ENCODE results near the gene ANKRD44. TPM values are rescaled to one million over a fixed set of nuclear protein-coding genes. Genes with fewer than 3 reads are reported as not detected.

ANKRD44 gene
- total RNA-seq, 1 donor from 2014 or later: 6.9 TPM

DNA sequence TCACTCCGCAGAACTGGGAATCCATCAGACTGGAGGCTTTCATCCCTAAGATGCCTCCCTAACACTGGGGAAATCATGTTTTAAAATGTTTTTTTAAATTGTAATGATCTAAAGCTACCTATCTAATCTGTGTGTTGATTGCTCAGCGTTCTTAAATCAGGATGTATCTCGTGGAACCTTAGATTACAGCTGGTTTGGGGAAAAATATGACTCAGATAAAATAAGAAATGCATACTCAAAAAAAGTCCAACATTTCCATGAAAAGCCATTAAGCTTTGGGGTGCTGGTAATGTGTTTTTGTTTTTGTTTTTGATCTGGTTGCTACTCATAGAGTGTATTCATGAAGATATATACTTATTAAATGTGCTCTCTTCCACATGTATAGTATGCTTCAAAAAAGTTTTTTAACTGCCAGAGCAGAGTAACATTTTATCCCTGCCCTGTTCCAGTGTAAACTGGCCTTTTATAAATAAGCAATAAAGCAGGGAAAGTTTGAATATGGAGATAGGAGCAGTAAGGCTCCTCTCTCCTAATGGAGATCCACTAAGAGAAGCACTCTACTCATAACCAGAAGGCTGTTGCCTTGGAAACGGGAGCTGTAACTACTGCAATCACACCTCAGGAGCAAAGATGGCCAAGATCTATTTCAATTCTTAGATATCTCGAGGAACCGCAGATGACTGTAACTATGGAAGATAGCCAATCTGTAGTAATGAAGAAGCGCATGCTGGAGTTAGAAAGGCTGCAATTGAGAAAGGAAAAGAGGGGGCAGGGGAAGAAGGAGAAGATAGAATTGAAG, 41.6 kb downstream of the ANKRD44 start:
- peak; percentile 34 for ATAC-seq
- DNase-seq: no peak
- intact Hi-C loops (cut with micrococcal nuclease): no loop called here

GRCh38 chr2:197266477-197266876, 44.1 kb downstream of the ANKRD44 start:
- ATAC-seq (no peak), DNase-seq (no peak)
- intact Hi-C loops (cut with micrococcal nuclease): no loop called here

GRCh38 chr2:197265924-197266323, 44.7 kb downstream of the ANKRD44 start:
- DNase-seq (no peak), ATAC-seq (no peak)
- intact Hi-C loops (cut with micrococcal nuclease): no loop called here

DNA sequence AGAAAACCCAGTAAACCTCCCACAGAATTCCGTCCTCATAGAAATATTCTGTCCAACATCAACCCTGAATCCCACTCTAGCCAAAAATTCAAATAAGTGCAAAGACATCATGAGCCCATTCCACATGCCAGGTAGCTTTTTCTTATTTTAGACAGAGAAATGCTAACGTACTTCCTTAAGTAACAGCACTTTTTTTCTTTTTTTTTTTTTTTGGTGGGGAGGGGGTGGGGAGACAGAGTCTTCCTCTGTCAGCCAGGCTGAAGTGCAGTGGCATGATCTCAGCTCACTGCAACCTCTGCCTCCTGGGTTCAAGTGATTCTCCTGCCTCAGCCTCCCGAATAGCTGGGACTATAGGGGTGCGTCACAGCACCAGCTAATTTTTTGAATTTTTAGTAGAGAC, 45.5 kb downstream of the ANKRD44 start:
- DNase-seq (no peak), ATAC-seq (no peak)
- intact Hi-C loops (cut with micrococcal nuclease): no loop called here

GRCh38 chr2:197264332-197264731, 46.2 kb downstream of the ANKRD44 start:
- intact Hi-C loops (cut with micrococcal nuclease): no loop called here
- DNase-seq (no peak), ATAC-seq (no peak)

- DNase-seq: no peak
- intact Hi-C loops (cut with micrococcal nuclease): no loop called here
- no peak for ATAC-seq
These were observed 47.5 kb downstream of the ANKRD44 start for GRCh38 chr2:197263077-197263476.

DNA sequence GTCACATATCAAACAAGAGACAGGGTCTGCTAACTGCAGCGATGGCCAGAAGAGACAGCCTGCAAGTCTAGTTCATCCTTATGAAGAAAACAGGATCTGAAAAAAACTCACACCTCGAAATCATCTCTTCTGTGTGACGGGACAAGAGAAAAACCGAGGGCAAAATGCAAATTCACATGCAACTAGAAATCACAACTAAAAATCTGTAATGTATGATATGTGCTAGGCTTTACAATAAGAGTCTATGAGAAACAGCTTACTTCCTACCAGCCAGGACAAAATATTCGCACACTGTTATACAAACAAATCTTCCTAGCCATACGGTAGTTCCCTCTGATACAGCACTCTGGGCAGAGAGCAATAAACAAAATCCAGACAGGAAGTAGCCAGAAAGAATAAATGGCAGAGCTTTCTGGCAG, 48.8 kb downstream of the ANKRD44 start:
- intact Hi-C loops (cut with micrococcal nuclease): no loop called here
- DNase-seq: no peak
- ATAC-seq: peak; percentile 55

GRCh38 chr2:197259470-197259999, 51.0 kb downstream of the ANKRD44 start:
- ATAC-seq: no peak
- no peak for DNase-seq
- intact Hi-C loops (cut with micrococcal nuclease): no loop called here

DNA sequence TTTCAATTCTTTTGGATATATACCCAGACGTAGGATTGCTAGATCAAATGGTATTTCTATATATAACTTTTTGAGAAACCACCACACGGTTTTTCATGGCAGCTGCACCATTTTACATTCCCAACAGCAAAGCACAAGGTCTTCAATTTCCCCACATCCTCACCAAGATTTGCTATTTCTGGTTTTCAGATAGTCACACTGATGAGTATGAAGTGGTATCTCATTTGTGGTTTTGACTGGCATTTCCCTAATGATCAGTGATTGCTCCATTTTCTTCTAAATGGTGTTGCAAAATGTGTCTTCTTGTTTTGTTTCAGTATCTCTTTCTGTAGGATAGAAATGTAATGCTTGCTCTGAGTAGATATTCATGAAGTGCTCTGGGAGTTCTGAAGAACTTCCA, 52.0 kb downstream of the ANKRD44 start:
- intact Hi-C loops (cut with micrococcal nuclease): no loop called here
- no peak for DNase-seq
- ATAC-seq: no peak

DNA sequence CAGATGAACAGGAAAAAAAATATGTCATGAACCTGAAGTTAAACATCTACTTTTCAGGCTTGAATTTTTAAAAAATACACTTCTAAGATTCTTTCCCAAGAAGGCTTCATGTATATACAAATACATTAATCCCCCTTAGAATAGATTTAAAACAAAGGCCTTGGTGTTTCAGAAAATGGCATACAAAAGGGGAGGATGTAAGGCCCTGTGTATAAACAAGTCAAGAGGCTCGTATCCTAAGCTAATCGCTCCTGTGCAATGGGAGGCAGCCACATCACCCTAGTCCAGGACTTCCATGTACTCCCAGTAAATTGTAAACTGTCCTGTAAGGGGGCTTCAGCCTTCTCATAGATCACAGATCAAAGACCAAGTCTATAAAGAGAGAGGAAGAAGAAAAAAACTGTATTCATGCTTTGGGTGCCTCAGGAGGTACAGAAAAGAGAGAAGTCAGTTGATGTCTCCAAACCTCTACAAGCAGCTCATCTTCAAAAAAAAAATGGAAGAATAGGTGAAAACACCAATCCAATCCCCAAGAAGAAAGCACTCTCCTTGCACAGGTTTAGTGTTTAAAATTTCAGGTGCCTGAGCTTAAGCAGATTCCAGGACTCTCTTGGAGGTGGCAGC, 53.9 kb downstream of the ANKRD44 start:
- DNase-seq (no peak), ATAC-seq (no peak)
- intact Hi-C loops (cut with micrococcal nuclease): no loop called here

DNA sequence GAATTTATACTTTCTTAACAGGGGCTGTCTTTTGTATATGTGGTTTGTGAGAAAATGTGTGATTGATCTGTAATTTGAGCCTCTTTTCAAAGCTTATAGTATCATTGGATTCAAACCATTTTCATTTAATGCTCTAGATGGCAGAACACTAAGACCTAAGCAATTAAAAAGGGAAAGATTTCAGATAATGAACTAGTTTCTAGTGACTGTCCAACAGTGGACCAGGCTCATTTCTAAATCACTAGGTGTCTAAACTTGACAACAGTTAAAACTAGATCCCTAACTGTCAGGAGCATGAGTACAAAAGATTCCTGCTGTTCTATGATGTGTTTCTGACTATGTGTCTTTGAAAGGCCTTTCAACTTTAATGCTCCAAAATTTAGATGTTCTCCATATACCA, 54.6 kb downstream of the ANKRD44 start:
- intact Hi-C loops (cut with micrococcal nuclease): no loop called here
- ATAC-seq (no peak), DNase-seq (no peak)

DNA sequence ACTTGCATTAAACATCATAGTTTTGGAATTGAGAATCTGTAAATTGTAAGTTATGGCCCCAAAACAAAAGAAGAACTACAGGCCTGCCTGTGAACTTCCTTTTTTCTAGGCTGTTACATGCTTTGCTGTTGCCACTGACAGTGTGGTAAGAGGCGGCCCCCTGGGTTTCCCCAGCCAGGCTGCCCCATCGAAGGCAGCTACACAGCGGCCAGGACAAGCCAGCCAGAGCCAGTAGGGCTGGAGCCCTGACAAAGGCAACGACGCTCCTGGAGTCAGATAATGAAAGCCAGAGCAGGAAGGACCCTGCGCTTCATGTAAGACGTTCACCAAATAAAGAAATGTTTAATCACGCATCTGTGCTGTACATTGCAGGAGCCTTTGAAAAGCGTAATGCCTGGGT, 55.0 kb downstream of the ANKRD44 start:
- intact Hi-C loops (cut with micrococcal nuclease): no loop called here

GRCh38 chr2:197254776-197255530, 55.6 kb downstream of the ANKRD44 start:
- intact Hi-C loops (cut with micrococcal nuclease): no loop called here
- DNase-seq: no peak
- peak; percentile 39 for ATAC-seq

More for the DNA sequence above, 55.0 kb downstream of the ANKRD44 start:
- ATAC-seq (peak; percentile 96), DNase-seq (peak; percentile 75)

- DNase-seq (no peak), ATAC-seq (no peak)
- intact Hi-C loops (cut with micrococcal nuclease): no loop called here
These were observed 59.0 kb downstream of the ANKRD44 start for GRCh38 chr2:197251576-197251975.

- no peak for DNase-seq
- intact Hi-C loops (cut with micrococcal nuclease): no loop called here
- no peak for ATAC-seq
These were observed 59.4 kb downstream of the ANKRD44 start for GRCh38 chr2:197251163-197251562.

DNA sequence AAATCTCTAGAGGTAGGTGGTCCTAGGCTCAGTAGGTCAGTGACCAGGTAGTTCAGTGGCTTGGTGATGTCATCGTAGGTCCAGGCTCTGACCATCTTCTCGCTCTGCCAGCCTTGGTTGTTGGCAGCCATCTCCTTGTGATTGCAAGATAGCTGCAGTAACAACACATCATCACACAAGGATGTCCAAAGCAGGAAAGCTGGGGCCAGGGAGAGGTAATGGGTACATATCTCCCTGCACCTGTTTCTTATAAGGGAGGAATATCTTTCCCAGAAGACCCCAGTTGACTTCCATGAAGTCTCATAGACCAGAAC, 60.5 kb downstream of the ANKRD44 start:
- intact Hi-C loops (cut with micrococcal nuclease): no loop called here
- ATAC-seq (no peak), DNase-seq (no peak)

- ATAC-seq (no peak), DNase-seq (no peak)
- intact Hi-C loops (cut with micrococcal nuclease): no loop called here
These were observed 61.0 kb downstream of the ANKRD44 start for GRCh38 chr2:197249381-197250083.

GRCh38 chr2:197248623-197249022, 62.0 kb downstream of the ANKRD44 start:
- intact Hi-C loops (cut with micrococcal nuclease): no loop called here
- DNase-seq (no peak), ATAC-seq (peak; percentile 39)

DNA sequence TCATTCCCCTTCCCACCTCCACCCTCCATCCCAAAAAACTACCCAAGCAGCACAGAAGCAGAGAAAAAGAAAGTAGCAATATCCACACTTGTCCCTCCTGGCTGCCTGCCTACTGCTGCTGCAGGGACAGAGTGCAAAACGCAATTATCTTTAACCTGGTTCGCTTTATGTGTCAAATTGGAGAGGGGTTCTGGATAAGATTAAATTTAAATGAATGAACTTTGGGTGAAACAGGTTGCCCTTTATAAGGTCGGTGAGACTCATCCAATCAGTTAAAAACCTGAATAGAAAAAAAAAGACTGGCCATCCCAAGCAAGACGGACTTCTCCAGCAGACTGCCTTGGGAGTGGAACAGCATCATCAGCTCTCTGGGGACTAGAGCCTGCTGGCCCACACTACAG, 62.6 kb downstream of the ANKRD44 start:
- intact Hi-C loops (cut with micrococcal nuclease): no loop called here
- no peak for DNase-seq
- no peak for ATAC-seq

GRCh38 chr2:197247083-197247482, 63.5 kb downstream of the ANKRD44 start:
- ATAC-seq: no peak
- DNase-seq: no peak
- intact Hi-C loops (cut with micrococcal nuclease): no loop called here
